ELF-1 (cell line): ENCODE data around the gene UBE2E2.
"Not testable (repeated sequence)": the region's sequence is repeated elsewhere in the genome, so short reads cannot be mapped to it uniquely, and the experiment has no call there.

Experiments
- DNase-seq: peaks from one replicate; pipeline ENCODE4 v3.0.0-alpha.2; 2016; ENCODE audit warnings: low read depth, low spot score

The UBE2E2 gene

GRCh38 chr3:23202921-23203707, at the start of gene UBE2E2:
Gene UBE2E2 (plus strand): TSS chr3:23203327.
- DNase-seq = peak; percentile 86

DNA sequence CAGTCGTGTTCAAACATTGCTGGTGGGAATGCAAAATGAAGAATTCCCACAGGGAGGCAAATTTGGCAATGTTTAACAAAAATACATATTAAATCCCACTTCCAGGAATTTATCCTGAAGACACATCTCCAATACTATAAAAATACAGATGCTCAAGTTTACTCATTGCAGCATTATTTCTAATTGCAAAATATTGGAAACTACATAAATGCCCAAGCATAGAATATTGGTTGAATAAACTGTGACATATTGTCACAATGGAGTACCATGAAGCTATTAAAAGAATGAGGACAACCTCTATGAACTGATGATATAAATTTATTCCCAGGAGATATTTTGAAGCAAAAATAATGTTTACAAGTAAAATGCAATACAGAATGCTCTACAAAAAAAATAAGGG, 49.7 kb upstream of the UBE2E2 start:
- DNase-seq = no peak

- DNase-seq = no peak
Measured at GRCh38 chr3:23157331-23157730, 45.8 kb upstream of the UBE2E2 start.

DNA sequence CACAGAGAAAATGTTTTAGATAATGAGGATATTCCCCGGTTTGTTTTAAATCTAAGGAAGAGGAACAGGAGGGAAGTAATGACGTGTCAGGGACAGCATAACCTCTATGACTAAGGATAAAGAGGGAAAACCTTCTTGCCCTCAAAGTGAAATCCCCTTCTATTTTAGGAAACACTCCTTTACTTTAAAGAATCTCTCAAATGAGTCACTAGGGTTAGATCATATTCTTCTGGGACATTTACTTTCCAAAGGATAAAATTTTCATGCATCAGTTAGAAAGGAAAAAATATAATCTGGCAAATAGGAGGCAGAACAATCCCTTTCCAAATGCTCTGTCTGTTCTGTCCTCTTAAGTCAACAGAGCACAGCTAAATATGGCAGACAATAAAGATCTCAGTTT, 43.2 kb upstream of the UBE2E2 start:
- no peak for DNase-seq

- DNase-seq = no peak
Measured at GRCh38 chr3:23161308-23161707, 41.8 kb upstream of the UBE2E2 start.

DNA sequence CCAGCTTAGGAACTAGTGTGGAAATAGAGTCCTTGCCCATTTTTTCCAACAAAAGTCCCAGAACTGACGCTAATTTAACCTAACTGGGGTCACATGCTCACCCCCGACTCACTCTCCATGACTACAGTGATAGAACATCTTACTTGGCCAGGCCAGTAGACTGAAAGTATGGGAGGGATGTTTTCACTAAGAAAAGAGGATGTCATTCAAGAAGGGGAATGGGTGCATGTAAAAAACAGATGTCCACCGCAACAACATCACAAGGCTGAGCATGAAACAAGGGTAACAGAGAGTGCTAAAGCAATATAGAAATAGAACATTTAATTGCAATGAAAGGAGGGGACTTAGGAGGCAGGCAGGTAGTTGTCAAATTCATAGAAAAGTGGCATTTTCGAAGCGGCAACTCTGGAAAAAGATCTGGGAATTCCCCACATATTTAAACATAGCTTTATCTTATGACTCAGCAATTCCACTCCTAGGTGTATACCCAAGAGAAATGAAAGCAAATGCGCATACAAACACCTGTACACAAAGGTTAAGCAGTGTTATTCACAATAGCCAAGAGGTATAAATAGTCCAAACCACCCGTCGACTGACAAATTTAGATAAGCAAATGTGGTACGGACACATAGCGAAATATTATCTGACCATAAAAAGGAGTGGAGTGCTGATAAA, 41.1 kb upstream of the UBE2E2 start:
- DNase-seq = no peak

DNA sequence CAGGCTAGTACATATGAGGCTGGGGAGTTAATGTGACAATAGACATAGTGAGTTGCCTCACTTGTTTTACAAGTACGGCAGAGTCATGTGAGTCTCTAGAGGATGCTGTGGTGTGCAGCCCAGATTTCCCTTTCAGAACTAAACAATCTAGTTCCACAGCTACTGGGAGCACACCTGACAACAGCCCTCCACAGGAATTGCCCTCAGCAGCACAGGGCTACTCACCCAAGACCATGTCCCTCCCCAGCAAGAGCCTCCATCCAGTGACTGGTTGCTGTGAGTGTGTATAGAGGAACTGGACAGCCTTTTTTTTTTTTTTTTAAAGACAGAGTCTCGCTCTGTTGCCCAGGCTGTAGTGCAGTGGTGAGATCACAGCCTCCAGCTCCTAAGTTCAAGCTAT, 40.2 kb upstream of the UBE2E2 start:
- DNase-seq = peak; percentile 25

DNA sequence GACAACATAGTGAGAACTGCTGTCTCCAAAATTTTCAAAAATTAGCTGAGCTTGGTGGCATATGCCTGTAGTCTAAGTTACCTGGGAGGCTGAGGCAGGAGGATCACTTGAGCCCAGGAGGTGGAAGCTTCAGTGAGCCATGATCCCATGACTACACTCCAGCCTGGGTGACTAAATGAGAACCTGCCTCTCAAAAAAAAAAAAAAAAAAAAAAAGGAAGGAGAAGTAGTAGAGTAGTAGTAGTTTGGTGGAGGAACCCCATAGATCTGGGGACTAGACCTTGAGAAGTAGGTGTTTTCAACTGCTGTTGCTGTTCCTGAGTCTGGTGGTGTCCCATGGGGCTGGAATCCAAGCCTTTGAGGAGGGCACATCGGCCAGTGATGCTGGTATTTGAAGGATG, 38.4 kb upstream of the UBE2E2 start:
- DNase-seq = no peak

GRCh38 chr3:23165571-23165970, 37.6 kb upstream of the UBE2E2 start:
- no peak for DNase-seq

- no peak for DNase-seq
Measured at GRCh38 chr3:23166276-23166675, 36.9 kb upstream of the UBE2E2 start.

DNA sequence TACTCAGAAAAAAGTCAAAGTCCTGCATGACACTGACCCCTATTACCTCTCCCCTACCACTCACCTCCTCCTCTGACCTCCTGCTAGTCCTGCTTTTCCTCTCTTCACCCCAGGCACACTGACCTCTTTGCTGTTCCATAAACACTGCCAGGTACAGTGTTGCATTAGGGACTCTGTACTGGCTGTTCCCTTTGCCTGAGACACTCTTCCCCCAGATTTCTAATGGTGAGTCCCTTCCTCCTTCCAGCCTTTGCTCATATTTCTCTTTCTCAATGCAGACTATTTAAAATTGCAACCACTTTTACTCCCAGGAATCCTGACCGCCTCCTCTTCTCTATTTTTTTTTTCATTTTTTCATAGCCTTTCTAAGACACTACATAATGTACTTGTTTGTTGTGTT, 36.3 kb upstream of the UBE2E2 start:
- DNase-seq = peak; percentile 18

DNA sequence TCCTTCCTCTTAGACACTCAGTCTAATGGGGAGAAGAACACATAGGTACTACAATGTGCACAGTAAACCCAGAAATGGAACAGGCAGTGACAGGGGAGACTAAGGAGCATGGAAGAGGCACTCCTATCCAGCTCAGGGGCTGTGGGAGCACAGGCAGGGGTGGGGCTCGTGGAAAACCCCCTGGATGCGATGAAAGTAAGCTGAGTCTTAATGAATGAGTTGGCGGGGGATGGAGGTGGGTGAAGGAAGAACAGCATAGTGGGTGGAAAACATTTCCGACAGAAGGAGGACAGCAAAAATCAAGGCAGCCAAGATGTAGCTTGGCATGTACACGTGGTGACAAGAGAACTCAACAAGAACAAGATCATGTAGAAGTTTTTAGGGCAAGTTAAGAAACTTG, 33.6 kb upstream of the UBE2E2 start:
- DNase-seq = no peak

GRCh38 chr3:23170291-23170690, 32.8 kb upstream of the UBE2E2 start:
- DNase-seq = no peak

DNA sequence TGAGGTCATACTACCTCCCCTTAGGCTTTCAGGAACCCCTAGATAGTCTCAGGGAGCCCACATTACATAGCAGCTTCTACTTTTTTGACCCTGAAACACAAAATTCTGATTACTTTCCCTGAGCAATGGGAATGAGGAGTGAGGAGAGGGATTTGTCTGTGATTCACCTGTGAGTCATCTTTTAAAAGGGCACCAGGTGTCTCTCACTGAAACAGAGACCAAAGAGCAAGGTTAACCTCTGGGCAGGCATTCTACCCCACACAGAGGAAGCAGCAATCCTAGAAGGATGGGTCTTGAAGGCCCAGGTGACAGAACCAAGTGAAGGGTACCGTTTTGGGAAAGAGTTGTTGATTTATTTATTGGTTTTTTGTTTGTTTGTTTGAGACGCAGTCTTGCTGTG, 31.1 kb upstream of the UBE2E2 start:
- DNase-seq = no peak

DNA sequence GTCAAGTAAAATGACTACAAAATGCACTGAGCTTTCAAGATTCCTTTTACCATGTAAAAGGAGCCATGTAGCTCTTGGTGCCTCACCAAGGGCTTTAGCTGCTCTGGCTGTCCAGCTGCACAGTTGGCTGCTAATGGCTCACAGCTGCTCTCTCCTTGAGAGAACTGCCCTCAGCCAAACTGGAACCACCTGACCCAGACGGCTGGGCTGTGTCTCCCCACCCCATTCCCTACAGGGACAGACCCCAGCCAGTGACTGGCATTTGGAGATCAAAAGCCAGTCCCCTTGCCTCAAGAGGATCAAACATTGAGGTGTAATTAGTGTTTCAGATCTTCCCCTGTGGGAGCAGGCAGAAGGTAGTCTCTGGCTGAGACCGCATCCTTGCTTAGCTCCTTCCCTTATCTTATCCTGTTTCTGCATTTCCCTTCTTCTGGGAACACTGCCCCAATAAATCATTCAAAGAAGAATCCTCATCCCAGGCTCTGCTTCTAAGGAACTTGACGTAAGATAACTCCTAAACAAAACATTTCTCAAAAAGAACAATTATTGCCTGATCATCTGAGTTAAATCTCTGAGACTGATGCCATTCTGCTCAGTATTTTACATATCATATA, 28.6 kb upstream of the UBE2E2 start:
- DNase-seq = peak; percentile 94

- no peak for DNase-seq
Measured at GRCh38 chr3:23175341-23176083, 27.6 kb upstream of the UBE2E2 start.

GRCh38 chr3:23176839-23177238, 26.3 kb upstream of the UBE2E2 start:
- DNase-seq = not testable (repeated sequence)

GRCh38 chr3:23182996-23183513, 20.1 kb upstream of the UBE2E2 start:
- no peak for DNase-seq

DNA sequence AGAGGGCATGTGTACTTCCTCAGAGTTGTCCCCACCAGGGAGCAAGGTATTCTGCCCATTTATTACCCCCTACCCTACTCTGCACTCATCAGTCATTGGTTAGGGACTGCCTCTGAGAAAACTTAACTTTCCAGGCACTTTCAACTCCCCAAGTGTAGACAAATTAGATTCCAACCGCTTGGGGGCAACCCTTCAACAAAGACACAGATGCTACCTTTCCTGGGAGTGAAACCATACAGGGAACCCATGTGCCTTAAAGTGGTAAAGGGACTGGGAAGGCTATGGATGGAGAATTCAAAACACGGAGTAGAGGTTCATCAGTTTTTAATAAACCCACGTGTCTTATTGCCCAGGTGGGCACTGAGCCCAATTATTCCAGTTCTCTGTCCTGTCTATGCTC, 19.4 kb upstream of the UBE2E2 start:
- peak; percentile 73 for DNase-seq

- DNase-seq = no peak
Measured at GRCh38 chr3:23185861-23186260, 17.3 kb upstream of the UBE2E2 start.

- no peak for DNase-seq
Measured at GRCh38 chr3:23189187-23189586, 13.9 kb upstream of the UBE2E2 start.

- no peak for DNase-seq
Measured at GRCh38 chr3:23192816-23193215, 10.3 kb upstream of the UBE2E2 start.
